ENCODE measurements around the gene SLC35F6.

DNA sequence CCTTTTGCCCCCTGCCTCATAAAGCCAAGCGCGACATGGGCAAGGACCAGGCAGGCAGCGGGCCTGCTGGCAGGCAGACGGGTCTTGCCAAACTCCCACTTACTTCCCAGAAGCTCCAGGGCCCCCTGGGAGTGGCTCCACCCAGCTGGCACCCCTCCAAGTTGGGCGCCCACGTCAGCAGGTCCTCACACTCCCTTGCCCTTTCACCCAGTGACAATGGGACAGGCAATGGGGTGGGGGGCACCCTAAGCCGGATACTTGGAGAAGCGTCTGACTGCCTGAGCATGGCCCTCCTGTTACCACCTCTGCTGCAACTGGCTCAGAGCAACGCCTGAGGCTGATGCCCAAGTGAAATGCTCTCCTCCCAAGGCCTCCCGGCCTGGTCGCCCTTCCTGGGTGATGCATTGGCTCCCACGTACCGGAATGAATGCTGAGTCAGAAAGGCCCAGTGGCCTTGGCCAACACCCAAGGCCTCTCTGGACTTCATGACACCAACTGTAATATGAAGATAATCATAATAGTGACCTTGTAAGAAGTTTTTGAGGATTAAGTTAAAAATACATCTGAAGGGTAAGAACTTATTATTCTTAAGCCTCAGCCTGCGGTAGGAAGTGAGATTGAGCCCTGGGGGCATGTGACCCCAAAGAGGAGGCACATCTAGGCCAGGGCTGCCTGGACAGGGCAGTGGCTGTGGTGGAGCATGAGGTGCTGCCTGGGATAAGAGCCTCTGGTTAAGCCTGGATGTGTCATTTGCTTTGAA is 39.9 kb upstream of the SLC35F6 start:
- TF ChIP-seq EZH2phosphoT487 (IDR thresholded peaks at IDR 0.05; ENCODE audit: insufficient read depth, low read depth), result no peak
- no peak for TF ChIP-seq EZH2 (IDR thresholded peaks at IDR 0.05; ENCODE audit: insufficient read depth, poor library complexity, severe bottlenecking)
